HG02973 (cell line): Measurements from ENCODE around the gene BSG.

Source experiments
- ATAC-seq: cut with Tn5 transposase; IDR thresholded peaks from one replicate; pipeline ENCODE4 v1.9.1; 2021; ENCODE audit warnings: moderate library complexity; ENCODE audit not compliant: unreplicated experiment

BSG gene

GRCh38 chr19:572140-572742, at the start of gene BSG:
TSS of gene BSG (plus strand) at chr19:572596. CDS start at chr19:572635, 39 bp downstream.
- peak; percentile 51 for ATAC-seq

- ATAC-seq, result no peak
Observed at GRCh38 chr19:522726-523125, 49.7 kb upstream of the BSG start.

DNA sequence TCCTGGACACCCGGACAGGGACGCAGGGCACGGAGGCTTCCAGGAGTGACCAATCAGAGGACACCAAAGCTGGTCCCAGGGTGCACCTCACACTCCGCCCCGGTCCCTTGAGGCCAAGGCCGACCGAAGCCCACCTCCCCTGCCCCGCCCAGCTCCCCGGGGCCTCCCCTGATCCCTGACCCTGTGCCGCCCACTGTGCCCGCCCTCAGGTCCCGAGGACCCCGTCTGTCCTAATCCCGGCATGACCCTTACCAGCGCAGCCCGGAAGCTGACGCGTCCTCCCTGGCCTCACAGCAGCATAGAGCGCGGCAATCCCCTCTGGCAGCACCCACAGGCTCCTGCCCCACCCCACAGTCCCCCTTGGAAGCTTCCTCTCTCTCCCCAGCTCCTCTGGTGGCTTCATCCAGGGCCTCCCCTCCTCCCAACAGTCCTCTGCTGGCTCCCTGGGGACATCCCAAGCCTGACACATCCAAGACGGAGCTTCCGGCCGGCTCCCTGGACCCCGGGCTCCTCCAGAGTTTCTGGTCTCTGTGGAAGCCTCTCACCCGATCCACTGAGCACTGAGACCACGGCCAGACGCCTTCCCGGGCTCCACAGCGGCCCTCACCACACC, 48.2 kb upstream of the BSG start:
- ATAC-seq, result no peak

GRCh38 chr19:525029-525428, 47.4 kb upstream of the BSG start:
- no peak for ATAC-seq

DNA sequence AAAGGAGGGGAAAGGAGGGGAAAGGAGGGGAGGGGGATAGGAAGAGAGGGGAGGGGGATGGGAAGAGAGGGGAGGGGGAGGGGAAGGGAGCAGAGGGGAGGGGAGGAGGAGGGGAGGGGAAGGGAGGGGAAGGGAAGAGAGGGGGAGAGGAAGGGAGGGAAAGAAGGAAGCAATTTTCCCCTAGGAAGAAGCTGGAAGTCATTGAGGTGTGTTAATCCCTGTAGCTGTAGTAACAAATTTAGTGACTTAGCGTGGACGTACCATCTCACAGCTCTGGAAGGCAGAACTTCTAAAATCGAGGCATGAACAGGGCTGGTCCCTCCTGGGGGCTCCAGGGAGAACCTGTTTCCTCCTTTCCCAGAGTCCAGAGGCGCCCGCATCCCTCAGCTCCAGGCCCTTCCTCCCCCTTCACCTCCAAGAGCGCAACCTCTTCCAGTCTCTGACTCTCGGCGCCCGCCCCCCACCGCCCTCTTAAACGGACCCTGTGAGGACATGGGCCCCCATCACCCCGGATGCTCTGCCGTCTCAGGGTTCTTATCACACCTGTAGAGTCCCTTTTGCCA, 46.5 kb upstream of the BSG start:
- no peak for ATAC-seq

DNA sequence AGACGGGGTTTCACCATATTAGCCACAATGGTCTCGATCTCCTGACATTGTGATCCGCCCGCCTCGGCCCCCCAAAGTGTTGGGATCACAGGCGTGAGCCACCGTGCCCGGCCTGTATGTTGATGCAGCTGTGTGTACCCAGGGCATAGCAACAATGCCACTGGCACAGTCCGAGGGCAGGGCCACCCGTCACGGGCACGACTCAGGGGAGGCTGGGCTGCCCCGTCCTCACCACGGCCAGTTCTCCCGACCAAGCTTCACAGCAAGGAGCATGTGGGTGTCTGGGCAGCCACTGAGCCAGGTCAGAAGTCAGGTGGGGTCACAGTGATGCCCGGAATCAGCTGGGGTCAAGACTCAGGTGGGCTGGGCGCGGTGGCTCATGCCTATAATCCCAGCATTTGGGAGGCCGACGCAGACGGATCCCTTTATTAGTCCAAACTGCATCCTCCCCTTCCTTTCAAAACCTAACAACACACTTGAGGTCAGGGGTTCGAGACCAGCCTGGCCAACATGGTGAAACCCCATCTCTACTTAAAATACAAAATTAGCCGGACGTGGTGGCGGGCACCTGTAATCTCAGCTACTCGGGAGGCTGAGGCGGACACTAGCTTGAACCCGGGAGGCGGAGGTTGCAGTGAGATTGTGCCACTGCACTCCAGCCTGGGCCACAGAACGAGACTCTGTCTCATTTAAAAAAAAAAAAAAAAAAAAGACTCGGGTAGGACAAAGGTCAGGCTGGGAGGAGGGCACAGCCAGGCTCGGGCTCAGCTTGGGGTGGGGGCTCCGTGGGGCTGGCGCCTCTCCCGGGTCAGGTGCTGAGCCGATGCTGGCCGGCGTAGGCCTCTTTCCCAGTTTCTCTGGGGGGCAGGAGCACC, 42.0 kb upstream of the BSG start:
- no peak for ATAC-seq

DNA sequence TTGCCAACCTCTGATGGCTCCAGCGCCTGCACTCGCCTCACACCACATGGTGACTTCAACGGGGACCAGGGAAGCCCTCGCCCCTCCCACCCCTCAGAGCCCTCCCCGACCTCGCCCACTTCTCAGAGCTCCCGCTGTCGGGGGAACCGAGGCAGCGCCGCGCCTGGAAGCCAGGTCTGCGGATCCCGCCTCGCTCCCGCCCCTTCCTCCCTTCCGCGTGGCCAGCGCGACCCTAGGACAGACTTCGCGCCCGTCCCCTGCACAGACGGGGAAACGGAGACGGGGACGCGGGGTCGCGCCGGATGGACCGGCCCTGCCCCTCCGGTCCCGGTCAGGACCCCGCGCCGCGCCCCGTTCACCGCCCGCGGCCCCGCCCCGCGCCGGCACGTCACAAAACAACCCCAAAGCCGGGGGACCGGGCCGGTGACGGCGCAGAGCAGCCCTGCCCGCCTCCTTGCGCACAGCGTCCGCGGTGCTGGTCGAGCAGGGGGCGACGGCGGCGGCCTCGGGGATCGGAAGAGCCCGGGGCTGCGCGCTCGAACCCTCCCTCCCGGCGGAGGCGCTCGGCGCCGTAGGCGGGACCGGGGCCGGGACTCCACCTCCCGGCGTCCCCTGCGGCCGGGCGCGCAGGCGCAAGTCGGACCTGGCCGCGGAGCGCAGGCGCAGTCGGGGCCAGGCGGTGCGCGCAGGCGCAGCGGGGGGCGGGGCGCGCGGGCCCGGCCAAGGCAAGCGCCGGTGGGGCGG, 41.2 kb upstream of the BSG start:
- peak; percentile 52 for ATAC-seq

- peak; percentile 4 for ATAC-seq
Observed at GRCh38 chr19:531753-532560, 40.4 kb upstream of the BSG start, which contains the start of gene CDC34. TSS of gene CDC34 (plus strand) at chr19:531760. CDS start at chr19:531932, 172 bp downstream.

GRCh38 chr19:532561-533363, 39.6 kb upstream of the BSG start:
- ATAC-seq, result no peak

- ATAC-seq, result no peak
Observed at GRCh38 chr19:533364-534058, 38.9 kb upstream of the BSG start.

GRCh38 chr19:534088-534487, 38.3 kb upstream of the BSG start:
- no peak for ATAC-seq

DNA sequence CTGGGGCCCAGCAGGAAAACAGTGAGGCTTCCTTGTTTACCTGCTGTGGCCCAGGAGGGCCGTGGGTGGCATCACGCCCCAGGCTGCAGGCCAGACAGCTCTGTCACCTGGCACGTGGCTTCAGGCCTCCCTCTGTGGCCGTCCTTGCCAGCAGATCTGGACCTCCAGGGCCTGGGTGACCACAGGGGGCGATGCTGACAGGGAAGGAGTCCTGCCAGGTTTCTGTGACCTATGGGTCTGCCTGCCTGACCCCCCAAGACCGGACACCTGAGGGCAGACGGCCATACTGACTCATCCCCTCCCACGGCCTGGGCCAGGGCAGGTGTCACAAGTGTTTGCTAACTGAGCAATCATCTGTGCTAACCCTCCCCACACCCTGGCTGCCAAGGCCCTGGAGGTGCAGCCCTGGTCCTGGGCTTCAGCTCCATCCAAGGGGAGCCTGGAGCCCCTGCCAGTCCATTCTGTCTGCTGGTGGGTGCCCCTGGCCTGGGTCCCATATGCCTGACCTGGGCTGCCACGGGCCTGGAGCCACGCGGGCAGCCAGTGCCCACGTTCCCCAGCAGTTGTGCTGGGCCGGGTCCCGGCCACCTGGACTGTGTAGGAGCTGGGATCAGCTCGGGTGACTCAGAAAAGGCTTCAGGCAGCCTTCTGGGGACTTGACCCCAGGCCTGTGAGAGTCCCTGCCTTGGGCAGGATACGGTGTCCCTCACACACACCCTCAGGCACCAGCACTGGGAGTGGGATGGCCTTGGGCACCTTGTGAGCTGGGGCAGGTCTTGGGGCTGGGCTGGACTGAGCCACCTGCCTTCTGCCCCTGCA, 37.2 kb upstream of the BSG start:
- no peak for ATAC-seq

- no peak for ATAC-seq
Observed at GRCh38 chr19:536031-536880, 36.1 kb upstream of the BSG start.

DNA sequence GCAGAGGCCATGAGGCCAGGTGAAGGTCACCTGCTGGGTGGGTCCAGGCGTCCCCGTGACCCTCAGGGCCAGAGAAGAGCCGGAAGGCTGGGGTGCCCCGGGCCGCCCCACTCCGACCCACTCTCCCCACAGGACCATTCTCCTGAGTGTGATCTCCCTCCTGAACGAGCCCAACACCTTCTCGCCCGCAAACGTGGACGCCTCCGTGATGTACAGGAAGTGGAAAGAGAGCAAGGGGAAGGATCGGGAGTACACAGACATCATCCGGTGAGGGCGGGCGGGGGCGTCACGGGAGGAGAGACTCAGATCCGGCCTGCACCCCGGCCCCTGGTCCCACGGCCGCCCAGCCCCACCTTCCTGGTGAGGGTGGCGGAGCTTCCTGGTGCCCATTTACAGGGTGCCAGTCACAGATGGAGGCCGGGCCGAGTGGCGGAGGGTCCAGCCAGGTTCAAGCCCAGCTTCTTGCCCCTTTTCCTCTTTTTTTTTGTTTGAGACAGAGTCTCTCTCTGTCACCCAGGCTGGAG, 35.5 kb upstream of the BSG start:
- ATAC-seq, result no peak

DNA sequence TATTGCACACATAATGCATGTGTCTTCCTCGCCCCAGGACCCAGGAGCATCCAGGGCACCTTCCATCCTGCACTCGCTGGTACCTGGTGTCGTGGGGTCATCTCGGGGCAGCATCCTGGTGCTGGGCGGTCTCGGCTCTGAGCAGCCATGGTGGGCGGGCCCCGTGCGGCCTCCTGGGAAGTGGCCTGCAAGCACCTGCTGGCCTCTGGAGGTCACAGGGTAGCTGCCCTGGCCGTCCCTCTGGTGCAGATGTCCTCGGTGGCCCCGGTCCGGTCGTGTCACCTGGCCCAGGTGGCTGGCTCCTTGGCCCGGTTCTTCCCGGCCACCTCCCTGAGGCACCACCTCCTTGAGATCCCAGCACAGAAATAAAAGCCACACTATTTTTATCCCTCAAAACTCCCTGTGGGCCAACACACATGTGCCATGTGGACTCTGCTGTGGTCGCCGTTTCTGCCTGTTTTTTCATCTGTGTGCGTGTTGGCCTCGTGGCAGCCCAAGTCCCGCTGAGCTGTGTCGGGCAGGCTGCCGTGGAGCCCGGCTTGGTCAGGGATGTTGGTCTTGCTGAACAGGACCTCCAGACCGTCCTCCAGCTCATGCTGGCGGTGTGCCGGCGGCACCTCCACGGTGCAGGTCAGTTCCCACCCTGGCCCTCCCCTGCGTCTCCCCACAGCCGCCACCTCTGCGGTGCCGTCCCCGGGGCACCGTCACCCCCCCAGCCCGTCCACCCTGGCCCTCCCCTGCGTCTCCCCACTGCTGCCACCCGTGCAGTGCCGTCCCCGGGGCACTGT, 33.6 kb upstream of the BSG start:
- ATAC-seq, result no peak
